Forelimb muscle (tissue), 1 donor: ENCODE measurements around the gene TFIP11. TPM values are rescaled to one million over a fixed set of nuclear protein-coding genes. Genes with fewer than 3 reads are reported as not detected.

Experiments
- DNase-seq: peaks from one replicate; pipeline ENCODE4 v3.0.0-alpha.2; 2013; ENCODE audit warnings: low read depth
- polyA plus RNA-seq: library from polyadenylated mRNA; unstranded; fragments of 120-200 nt; gene quantifications from one replicate; pipeline ENCODE4 v1.2.1, GENCODE V29; 2013; ENCODE audit not compliant: insufficient read length

Gene TFIP11
- polyA plus RNA-seq, 1 donor, result 20.4 TPM

GRCh38 chr22:26479043-26479791 is 33.1 kb downstream of the TFIP11 start:
- no peak for DNase-seq

GRCh38 chr22:26477341-26477731 is 34.9 kb downstream of the TFIP11 start:
- DNase-seq, result no peak

GRCh38 chr22:26476705-26477340 is 35.5 kb downstream of the TFIP11 start:
- no peak for DNase-seq

GRCh38 chr22:26474682-26475081 is 37.6 kb downstream of the TFIP11 start:
- DNase-seq, result no peak

- no peak for DNase-seq
These were observed 40.8 kb downstream of the TFIP11 start for GRCh38 chr22:26471522-26471921.

- DNase-seq, result no peak
These were observed 41.5 kb downstream of the TFIP11 start for GRCh38 chr22:26470807-26471206.

GRCh38 chr22:26466196-26466595 is 46.1 kb downstream of the TFIP11 start:
- no peak for DNase-seq

GRCh38 chr22:26464312-26464711 is 48.0 kb downstream of the TFIP11 start:
- DNase-seq, result no peak

GRCh38 chr22:26463688-26464087 is 48.6 kb downstream of the TFIP11 start:
- DNase-seq, result no peak

GRCh38 chr22:26463101-26463661 is 49.1 kb downstream of the TFIP11 start:
- DNase-seq, result no peak

- no peak for DNase-seq
These were observed 49.6 kb downstream of the TFIP11 start for GRCh38 chr22:26462641-26463040.

- no peak for DNase-seq
These were observed 50.2 kb downstream of the TFIP11 start for GRCh38 chr22:26462051-26462450.

GRCh38 chr22:26461188-26461810 is 51.0 kb downstream of the TFIP11 start:
- DNase-seq, result no peak

- no peak for DNase-seq
These were observed 52.1 kb downstream of the TFIP11 start for GRCh38 chr22:26460202-26460601.

- no peak for DNase-seq
These were observed 54.5 kb downstream of the TFIP11 start for GRCh38 chr22:26457661-26458272.

GRCh38 chr22:26453812-26454500 is 58.3 kb downstream of the TFIP11 start:
- no peak for DNase-seq

- DNase-seq, result no peak
These were observed 59.1 kb downstream of the TFIP11 start for GRCh38 chr22:26453216-26453615.

GRCh38 chr22:26452236-26453016 is 59.8 kb downstream of the TFIP11 start:
- DNase-seq, result no peak

- DNase-seq, result no peak
These were observed 61.7 kb downstream of the TFIP11 start for GRCh38 chr22:26450453-26451185.

- no peak for DNase-seq
These were observed 63.3 kb downstream of the TFIP11 start for GRCh38 chr22:26448941-26449340.
